Measurements from ENCODE around the gene LEO1.

LEO1 gene

GRCh38 chr15:51932161-51932560 lies 39.4 kb downstream of the LEO1 start:
- Histone ChIP-seq H3K9me3 (ENCODE audit: severe bottlenecking) (no peaks in the 10 kb centered on the region), H3K27me3 (ENCODE audit: insufficient read depth, low read depth, severe bottlenecking) (no peaks in the 10 kb centered on the region), H3K27ac (no peak overlapping the region), H3K4me3 (ENCODE audit: low read depth, low read length) (no peak overlapping the region), H3K36me3 (peaks cover 15% of the 10 kb centered on the region; the same call in 1 of the 2 replicates)
- no peak for TF ChIP-seq CTCF (IDR thresholded peaks at IDR 0.05; ENCODE audit: low read depth, low read length)
- DNase-seq: no peak

GRCh38 chr15:51931638-51932037 lies 39.9 kb downstream of the LEO1 start:
- Histone ChIP-seq H3K27ac (no peak overlapping the region), H3K27me3 (ENCODE audit: insufficient read depth, low read depth, severe bottlenecking) (no peaks in the 10 kb centered on the region), H3K4me3 (ENCODE audit: low read depth, low read length) (no peak overlapping the region), H3K36me3 (peaks cover 18% of the 10 kb centered on the region; the same call in 1 of the 2 replicates), H3K9me3 (ENCODE audit: severe bottlenecking) (no peaks in the 10 kb centered on the region)
- DNase-seq: no peak
- no peak for TF ChIP-seq CTCF (IDR thresholded peaks at IDR 0.05; ENCODE audit: low read depth, low read length)

GRCh38 chr15:51931016-51931415 lies 40.6 kb downstream of the LEO1 start:
- no peaks in the 10 kb centered on the region for H3K9me3 ChIP-seq (ENCODE audit: severe bottlenecking)
- H3K27ac ChIP-seq: no peak overlapping the region
- TF ChIP-seq CTCF (IDR thresholded peaks at IDR 0.05; ENCODE audit: low read depth, low read length): no peak
- no peaks in the 10 kb centered on the region for H3K27me3 ChIP-seq (ENCODE audit: insufficient read depth, low read depth, severe bottlenecking)
- DNase-seq: no peak
- H3K36me3 ChIP-seq: peaks cover 12% of the 10 kb centered on the region; the same call in 1 of the 2 replicates
- H3K4me3 ChIP-seq (ENCODE audit: low read depth, low read length): no peak overlapping the region

GRCh38 chr15:51926809-51927208 lies 44.8 kb downstream of the LEO1 start:
- Histone ChIP-seq H3K36me3 (peaks cover 6% of the 10 kb centered on the region), H3K9me3 (ENCODE audit: severe bottlenecking) (no peaks in the 10 kb centered on the region), H3K27me3 (ENCODE audit: insufficient read depth, low read depth, severe bottlenecking) (no peaks in the 10 kb centered on the region), H3K4me3 (ENCODE audit: low read depth, low read length) (no peak overlapping the region), H3K27ac (no peak overlapping the region)
- DNase-seq: no peak
- no peak for TF ChIP-seq CTCF (IDR thresholded peaks at IDR 0.05; ENCODE audit: low read depth, low read length)

GRCh38 chr15:51924156-51925068 lies 47.2 kb downstream of the LEO1 start:
- Histone ChIP-seq H3K27ac (no peak overlapping the region), H3K27me3 (ENCODE audit: insufficient read depth, low read depth, severe bottlenecking) (no peaks in the 10 kb centered on the region), H3K36me3 (peaks cover 6% of the 10 kb centered on the region), H3K4me3 (ENCODE audit: low read depth, low read length) (no peak overlapping the region), H3K9me3 (ENCODE audit: severe bottlenecking) (no peaks in the 10 kb centered on the region)
- no peak for TF ChIP-seq CTCF (IDR thresholded peaks at IDR 0.05; ENCODE audit: low read depth, low read length)
- DNase-seq: peak; percentile 14
